ENCODE measurements around the gene CYGB. TPM values are rescaled to one million over a fixed set of nuclear protein-coding genes. Genes with fewer than 3 reads are reported as not detected.

The CYGB gene
- total RNA-seq, 1 donor from 2014 or later = 30.0 TPM

DNA sequence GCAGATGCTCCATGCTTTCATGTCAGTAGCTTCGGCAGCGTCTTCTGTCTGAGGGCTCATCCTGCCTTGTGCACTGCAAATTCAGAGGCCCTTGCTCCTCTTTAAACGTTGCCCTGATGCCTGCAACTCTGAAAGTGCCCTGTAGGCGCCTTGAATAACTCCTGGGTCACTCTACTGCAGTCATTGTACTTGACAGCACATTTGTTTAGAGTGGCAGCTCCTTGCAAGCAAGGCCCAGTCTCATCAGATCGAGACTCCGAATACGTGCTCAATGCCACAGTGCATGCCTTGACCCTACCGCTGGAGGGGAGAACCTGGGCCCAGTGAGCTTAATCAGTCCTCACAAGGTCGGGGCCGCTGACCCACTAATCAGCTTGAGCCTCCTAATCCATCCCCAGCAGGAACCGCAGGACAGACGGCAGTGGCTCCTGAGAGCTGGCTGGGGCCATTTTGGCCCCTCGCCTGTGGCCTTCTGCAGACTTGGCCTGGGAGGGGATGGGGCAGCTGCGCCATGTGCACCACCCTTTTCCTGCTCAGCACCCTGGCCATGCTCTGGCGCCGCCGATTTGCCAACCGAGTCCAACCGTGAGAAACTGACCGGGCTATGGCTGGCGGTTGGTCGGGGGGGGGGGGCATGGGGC is 2.2 kb upstream of the CYGB start, which contains the start of gene PRCD:
PRCD (plus strand) TSS at position 414 of the 641 bp plus-strand sequence; CDS start at position 512, 98 bp downstream.
- no peaks in the 10 kb centered on the region for H3K27me3 ChIP-seq
- TF ChIP-seq CTCF (IDR thresholded peaks at IDR 0.05) (no peak), POLR2A (IDR thresholded peaks at IDR 0.05) (no peak), POLR2AphosphoS5 (IDR thresholded peaks at IDR 0.05; ENCODE audit: insufficient read depth in 1 of 2, low read depth in 1 of 2) (no peak)
- H3K27ac ChIP-seq = peak within 1 kb of the TSS; percentile 88
- H3K4me3 ChIP-seq = peak within 1 kb of the TSS; percentile 55
- DNase-seq (ENCODE audit: extremely low spot score in 2 of 2) = no peak
- peaks cover 69% of the 10 kb centered on the region for H3K4me1 ChIP-seq
- no peaks in the 10 kb centered on the region for H3K36me3 ChIP-seq
- intact Hi-C loops (cut with DNase I) = loop anchor here (10.0 kb wide), 2 partner anchors 75 to 175 kb away; partner anchors contain the start of genes AANAT and MXRA7
- no peaks in the 10 kb centered on the region for H3K9me3 ChIP-seq

GRCh38 chr17:76538941-76539570 is 1.5 kb upstream of the CYGB start:
- intact Hi-C loops (cut with DNase I) = loop anchor here (10.0 kb wide), 1 partner anchor 176 kb away; the partner anchor contains the start of gene MXRA7
- Histone ChIP-seq H3K27me3 (no peaks in the 10 kb centered on the region), H3K4me3 (peak overlapping the region; percentile 55), H3K9me3 (no peaks in the 10 kb centered on the region), H3K36me3 (no peaks in the 10 kb centered on the region), H3K27ac (peak overlapping the region; percentile 88), H3K4me1 (peaks cover 69% of the 10 kb centered on the region)
- TF ChIP-seq CTCF (IDR thresholded peaks at IDR 0.05) (no peak), POLR2A (IDR thresholded peaks at IDR 0.05) (no peak), POLR2AphosphoS5 (IDR thresholded peaks at IDR 0.05; ENCODE audit: insufficient read depth in 1 of 2, low read depth in 1 of 2) (no peak)
- DNase-seq (ENCODE audit: extremely low spot score in 2 of 2) = no peak

GRCh38 chr17:76538281-76538931 is 897 bp upstream of the CYGB start:
- Histone ChIP-seq H3K27me3 (no peaks in the 10 kb centered on the region), H3K9me3 (no peaks in the 10 kb centered on the region), H3K4me1 (peaks cover 66% of the 10 kb centered on the region), H3K4me3 (peak overlapping the region; percentile 55), H3K36me3 (no peaks in the 10 kb centered on the region), H3K27ac (peak overlapping the region; percentile 88)
- intact Hi-C loops (cut with DNase I) = loop anchor here (10.0 kb wide), 1 partner anchor 176 kb away; the partner anchor contains the start of gene MXRA7
- no peak for DNase-seq (ENCODE audit: extremely low spot score in 2 of 2)
- TF ChIP-seq CTCF (IDR thresholded peaks at IDR 0.05) (no peak), POLR2AphosphoS5 (IDR thresholded peaks at IDR 0.05; ENCODE audit: insufficient read depth in 1 of 2, low read depth in 1 of 2) (peak in 1 of 2 donors; percentile 39), POLR2A (IDR thresholded peaks at IDR 0.05) (no peak)

DNA sequence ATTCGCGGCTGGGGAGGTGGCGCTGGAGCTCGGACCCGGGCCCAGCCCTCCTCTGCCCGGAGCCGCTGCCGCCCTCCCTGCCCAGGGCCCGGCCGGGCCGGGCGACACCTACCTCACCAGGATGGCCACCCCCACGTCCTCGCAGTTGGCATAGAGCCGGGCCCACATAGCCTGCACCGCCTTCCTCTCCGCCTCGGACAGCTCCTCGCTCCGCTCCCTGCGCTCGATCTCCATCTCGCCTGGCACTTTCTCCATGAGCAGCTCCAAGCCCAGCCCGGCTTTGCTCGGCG is 276 bp downstream of the CYGB start:
- Histone ChIP-seq H3K9me3 (no peaks in the 10 kb centered on the region), H3K4me3 (peak overlapping the region; percentile 55), H3K4me1 (peaks cover 74% of the 10 kb centered on the region), H3K36me3 (no peaks in the 10 kb centered on the region), H3K27me3 (no peaks in the 10 kb centered on the region), H3K27ac (peak overlapping the region; percentile 88)
- intact Hi-C loops (cut with DNase I) = loop anchor here (10.0 kb wide), 1 partner anchor 178 kb away; the partner anchor contains the start of gene MXRA7
- no peak for TF ChIP-seq POLR2A (IDR thresholded peaks at IDR 0.05)
- no peak for TF ChIP-seq CTCF (IDR thresholded peaks at IDR 0.05)
- TF ChIP-seq POLR2AphosphoS5 (IDR thresholded peaks at IDR 0.05; ENCODE audit: insufficient read depth in 1 of 2, low read depth in 1 of 2) = no peak
- DNase-seq (ENCODE audit: extremely low spot score in 2 of 2) = no peak

Data from vagina (tissue), 2 donors.